HS-5 (cell line): ENCODE measurements around the gene PRMT2.
"Not testable (repeated sequence)": the region's sequence is repeated elsewhere in the genome, so short reads cannot be mapped to it uniquely, and the experiment has no call there.

ENCODE experiments used
- DNase-seq: peaks from one replicate; pipeline ENCODE4 v3.0.0-alpha.2; 2012; ENCODE audit warnings: low read depth

Gene PRMT2

DNA sequence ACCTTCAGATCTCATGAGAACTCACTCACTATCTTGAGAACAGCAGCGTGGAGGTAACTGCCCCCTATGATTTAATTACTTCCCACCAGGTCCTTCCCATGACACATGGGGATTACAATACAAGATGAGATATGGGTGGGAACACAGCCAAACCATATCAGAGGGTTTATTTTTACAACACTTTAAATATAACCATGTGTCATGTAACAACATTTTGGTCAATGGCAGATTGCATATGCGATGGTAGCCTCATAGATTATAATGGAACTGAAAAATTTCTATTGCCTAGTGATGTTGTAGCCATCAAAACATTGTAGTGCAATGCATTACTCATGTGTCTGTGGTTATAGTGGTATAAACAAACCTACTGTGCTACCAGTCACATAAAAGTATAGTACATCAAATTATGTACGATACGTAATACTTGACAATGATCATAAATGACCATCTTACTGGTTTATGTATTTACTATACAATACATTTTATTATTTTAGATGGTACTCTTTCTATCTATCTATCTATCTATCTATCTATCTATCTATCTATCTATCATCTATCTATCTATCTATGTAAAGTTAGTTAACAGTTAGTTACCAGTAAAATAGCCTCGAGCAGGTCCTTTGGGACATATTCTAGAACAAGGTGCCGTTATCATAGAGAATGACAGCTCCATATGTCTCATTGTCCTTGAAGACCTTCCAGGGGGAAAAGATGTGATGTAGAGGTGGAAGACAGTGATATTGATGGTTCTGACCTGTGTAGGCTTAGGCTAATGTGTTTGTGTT is 18.0 kb upstream of the PRMT2 start:
- no peak for DNase-seq

DNA sequence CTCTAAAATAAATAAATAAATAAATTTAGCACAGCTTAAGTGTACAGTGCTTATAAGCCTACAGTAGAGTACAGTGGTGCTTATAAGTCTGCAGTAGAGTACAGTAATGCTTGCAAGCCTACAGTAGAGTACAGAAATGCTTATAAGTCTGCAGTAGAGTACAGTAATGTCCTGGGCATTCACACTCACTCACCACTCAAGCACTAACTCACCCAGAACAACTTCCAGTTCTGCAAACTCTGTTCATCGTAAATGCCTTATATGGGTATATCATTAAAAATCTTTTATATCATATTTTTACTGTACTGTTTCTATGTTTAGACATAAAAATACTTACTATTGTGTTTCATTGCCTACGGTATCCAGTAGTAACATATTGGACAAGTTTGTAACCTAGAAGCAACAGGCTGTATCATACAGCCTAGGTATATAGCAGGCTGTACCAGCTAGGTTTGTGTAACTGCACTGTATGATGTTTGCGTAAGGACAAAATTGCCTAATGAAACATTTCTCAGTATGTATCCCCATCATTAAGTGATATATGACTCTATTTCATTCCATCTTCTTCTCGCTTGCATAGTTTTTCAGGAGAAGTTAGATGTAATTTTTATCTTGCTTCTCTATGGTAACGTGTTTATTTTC is 16.6 kb upstream of the PRMT2 start:
- no peak for DNase-seq

DNA sequence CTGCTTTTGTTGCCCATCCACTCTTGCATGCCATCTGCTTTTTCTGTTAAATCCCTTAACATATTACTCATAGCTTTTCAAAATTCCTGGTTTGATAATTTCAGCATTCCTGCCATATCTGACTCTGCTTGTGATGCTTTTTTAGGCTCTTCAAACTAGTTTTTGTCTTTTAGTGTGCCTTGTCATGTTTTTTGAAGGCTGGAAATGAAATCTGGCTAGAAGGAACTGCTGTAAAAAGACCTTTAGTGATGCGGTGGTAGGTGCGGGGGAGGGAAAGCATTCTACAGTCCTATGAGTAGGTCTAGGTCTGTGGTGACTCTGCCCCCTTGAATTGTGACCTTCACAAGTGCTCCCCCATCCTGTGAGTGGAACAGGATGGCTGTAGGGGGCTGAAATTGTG is 15.6 kb upstream of the PRMT2 start:
- no peak for DNase-seq

DNA sequence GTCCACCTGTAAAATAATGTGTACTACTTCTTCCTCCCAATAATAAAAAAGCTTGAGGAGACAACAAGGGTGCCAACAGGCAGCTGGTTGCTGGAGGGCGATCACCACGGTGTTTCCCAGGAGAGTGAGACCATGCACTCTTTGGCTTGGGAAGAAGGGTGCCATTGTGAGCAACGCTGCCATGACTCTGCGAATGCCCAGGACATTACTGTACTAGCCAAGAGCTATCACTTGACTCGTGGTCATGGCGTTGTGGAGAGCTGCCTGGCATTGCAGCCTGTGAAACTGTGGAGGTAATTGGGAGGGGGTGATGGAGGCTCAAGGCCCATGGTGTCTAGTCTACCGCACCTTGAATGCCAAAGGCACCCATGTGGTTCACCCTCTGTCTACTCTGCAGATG is 14.6 kb upstream of the PRMT2 start:
- no peak for DNase-seq

DNA sequence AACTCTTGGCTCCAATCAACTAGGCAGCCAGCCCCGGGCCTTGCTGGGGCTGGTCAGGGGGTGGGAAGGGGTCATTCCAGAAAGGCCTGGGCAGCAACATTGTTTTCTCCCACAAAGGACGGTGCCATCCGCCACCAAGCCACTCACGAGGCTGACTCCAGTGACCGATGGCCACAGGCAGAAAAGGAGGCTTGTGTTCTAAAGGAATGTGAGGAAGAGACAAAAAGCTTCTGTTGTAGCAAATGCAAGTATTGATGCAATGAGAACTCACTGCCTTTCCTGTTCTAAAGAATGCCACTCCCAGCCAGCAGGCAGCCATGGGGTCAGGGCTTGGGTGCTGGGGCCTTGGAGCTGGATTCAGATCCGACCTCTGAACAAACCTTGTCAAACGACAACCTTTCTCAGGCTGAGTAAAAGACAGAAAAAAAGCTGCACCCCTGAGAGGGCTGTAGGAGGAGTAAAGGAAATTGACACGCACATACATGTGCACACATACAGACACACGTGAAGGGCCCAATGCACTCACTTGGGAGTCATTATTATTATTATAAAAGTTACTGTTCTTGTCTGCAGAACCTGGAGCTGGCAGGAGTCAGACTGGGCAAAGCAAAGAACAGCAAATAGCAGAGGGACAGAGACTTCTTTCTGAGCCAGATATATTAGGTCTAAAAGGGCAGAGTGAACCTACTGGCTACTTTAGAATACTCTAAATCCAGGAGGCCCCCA is 13.9 kb upstream of the PRMT2 start:
- no peak for DNase-seq

DNA sequence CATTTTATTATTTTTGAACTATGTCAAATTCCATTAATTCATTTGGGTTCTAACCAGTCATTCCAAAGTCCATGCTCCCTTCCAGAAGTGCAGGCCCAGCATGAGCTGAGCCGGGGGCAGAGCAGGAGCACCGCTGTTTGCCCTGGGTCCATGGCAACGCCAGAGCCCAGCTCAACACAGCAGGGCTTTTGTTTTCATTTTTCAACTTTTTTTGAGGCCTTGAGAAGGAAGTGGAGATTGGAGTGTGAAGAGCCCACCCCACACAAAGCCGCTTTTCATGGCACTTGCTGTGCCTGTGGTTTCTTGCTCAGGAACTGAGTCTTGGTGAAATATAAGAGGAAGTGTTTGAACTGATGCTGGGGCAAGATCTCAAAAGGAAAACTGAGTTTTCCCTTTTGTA is 13.2 kb upstream of the PRMT2 start:
- no peak for DNase-seq

DNA sequence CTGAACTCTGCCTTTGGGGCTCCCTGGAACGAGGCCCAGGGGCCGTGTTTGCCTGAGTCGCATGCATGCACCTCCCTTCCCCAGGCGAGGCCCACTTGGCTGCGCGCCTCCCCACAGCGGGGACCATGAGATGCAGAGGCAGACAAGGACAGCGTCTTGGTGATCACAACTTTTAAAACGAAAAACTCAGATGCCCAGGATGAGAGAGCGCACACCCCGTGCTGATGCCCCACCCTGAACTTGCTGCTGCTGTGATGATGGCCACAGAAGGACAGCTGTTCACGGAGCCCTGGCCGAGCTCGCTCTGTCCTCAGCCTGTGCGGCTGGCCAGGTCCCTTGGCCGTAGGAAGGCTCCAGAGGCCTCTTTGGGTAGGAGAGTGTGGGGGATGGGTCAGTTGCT is 11.4 kb upstream of the PRMT2 start:
- no peak for DNase-seq

DNA sequence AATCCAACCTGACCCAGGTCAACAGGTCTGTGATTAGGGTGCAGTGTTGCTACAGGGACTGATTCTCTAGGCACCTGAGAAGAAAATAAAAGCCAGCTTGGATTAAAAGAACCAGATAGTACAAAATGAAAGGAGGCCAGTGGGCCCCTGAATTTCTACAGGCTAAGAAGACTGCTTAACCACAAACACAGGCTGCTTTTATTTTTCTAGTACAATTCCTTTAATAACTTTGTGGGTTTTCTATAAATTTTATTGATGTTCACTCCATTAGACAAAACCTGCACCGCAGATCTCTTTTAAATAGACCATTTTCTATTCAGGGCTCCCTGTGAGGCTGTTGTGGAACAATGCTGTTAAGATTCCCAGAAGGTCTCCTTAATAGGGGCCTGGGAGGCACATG is 9.7 kb upstream of the PRMT2 start:
- no peak for DNase-seq

DNA sequence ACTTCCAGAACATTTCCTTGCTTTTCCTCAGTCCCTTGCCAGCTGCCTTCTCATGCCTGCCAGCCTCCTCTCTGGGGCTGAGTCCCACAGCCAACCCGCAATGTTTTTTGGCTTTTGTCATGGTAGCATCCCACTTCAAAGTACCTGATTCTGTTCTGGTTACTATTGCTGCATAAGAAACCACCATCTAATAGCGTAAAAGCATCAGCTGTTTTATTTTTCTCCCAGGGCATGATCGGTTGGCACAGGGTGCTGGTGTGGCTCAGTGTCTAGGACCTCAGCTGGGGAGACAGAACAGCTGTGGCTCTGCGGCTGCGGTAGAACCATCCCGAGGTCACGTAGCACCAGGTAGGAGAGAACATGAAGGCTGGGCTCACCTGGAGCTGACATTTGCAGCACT is 8.9 kb upstream of the PRMT2 start:
- no peak for DNase-seq

DNA sequence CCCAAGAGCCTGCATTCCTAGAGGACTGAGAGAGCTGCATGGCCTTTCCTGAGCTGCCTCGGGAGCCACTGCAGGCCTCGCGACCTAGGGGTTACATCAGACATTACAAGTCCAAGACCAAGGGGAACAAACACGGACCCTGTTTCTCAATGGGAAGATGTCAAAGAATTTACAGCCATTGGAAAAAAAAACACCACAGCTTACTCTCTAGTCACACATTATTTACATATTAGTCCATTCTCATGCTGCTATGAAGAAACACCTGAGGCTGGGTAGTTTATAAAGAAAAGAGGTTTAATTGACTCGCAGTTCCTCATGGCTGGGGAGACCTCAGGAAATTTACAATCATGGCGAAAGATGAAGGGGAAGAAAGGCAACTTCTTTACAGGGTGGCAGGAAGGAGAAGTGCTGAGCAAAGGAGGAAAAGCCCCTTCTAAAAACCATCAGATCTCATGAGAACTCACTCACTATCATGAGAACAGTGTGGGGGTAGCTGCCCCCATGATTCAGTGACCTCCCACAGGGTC is 8.4 kb upstream of the PRMT2 start:
- no peak for DNase-seq

DNA sequence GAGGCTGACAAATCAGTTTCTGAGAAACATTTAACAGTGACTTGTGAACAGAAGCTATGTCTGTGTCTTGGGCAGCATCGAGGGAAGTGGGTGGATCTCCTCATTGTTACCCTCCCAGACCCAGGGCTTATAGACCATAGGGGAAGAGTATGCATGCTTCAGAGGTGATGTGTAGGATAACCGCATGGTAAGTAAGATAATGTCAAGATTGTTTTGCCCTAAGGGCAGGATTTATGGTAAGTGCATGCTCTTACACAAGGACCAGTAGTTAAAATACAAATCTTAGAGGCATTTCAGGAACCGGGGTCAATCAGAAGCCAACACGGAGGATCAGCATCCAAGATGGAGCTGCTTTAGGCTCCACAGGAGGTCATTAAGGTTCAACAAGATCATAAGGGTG is 7.7 kb upstream of the PRMT2 start:
- DNase-seq, result no peak

DNA sequence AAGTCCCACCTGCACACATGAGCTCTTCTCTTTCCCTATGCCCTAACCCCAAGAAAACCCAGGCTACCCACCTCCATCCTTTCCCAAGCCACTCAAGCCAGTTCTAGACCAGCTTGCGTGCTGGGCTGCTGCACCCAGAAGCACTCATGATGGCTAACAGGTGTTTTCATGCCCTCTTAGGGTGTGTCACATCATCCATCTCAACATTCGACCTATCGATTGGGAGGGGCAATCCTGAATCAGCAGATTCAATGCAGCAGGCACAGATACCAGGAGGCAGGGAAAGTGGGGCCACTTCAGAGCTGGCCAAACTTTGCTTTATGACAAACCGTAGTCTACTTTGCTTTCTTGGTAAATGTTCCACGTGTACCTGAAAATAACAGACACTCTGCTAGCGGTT is 6.6 kb upstream of the PRMT2 start:
- DNase-seq, result no peak

DNA sequence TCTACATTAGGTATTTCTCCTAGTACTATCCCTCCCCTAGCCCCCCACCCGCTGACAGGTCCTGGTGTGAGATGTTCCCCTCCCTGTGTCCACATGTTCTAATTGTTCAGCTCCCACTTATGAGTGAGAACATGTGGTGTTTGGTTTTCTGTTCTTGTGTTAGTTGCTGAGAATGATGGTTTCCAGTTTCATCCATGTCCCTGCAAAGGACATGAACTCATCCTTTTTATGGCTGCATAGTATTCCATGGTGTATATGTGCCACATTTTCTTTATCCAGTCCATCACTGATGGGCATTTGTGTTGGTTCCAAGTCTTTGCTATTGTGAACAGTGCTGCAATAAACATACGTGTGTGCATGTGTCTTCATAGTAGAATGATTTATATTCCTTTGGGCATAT is 4.6 kb upstream of the PRMT2 start:
- DNase-seq, result not testable (repeated sequence)

DNA sequence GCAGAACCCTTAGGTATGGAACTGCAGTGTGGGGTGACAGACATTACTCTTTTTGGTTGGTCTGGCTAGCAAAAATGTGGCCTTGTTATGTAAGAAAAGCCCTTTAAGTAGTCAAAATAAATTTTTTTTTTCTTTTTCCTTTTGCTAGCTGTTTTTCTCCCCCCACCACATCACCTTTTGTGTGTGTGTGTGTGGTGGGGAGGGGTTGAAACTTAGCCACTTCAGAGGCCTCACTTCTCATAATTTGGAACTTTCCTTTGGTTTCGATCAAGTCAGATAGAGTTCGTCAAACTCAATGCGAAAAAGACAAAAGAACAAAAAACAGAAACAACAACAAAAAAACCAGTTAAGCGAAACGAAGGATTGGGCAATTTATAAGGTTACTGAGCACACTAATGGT is 1.9 kb upstream of the PRMT2 start:
- no peak for DNase-seq

DNA sequence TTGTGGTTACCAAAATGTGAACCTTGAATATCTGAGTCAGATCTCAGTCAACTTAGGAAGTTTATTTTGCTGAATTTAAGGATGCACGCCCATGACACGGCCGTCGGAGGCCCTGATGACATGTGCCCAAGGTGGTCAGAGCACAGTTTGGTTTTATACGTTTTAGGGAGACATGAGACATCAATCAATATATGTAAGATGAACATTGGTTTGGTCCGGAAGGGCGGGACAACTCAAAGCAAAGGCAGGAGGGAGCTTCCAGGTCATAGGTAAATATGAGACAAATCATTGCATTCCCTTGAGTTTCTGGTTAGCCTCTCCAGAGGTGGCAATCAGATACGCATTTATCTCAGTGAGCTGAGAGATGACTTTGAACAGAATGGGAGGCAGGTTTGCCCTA is 1.0 kb upstream of the PRMT2 start:
- no peak for DNase-seq

DNA sequence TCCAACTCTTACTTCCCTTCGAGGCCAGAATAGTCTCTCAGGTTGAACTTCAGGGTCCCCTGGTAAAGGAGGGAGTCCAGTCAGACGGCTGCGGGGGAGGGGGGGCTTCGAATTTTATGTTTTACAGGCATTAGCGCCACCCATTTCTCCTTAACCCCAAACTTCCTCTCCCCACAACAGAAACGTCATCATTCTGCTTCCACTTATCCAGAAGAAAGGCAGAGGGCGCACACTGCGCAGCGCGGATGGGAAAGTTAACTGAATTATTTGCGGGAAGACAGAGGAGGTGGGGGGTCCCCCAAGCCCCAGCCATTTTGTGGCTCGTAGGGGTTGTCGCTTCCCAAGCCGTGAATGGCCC is 529 bp upstream of the PRMT2 start:
- DNase-seq, result peak; percentile 62

DNA sequence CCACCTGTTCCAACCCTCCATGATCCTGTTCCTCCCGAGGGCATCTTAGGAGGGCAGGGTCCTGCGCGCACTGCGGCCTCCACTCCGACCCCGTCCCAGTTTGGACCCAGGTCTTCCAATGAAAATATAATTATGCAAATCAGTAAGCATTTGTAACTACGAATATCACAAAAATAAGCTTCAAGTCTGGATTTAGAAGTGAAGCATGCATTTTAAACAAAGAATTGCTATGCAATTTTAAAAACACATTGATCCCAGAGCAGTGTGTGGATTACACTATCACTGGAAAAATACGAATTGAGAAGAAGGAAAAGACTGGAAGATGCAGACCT is 673 bp downstream of the PRMT2 start:
- DNase-seq, result no peak

DNA sequence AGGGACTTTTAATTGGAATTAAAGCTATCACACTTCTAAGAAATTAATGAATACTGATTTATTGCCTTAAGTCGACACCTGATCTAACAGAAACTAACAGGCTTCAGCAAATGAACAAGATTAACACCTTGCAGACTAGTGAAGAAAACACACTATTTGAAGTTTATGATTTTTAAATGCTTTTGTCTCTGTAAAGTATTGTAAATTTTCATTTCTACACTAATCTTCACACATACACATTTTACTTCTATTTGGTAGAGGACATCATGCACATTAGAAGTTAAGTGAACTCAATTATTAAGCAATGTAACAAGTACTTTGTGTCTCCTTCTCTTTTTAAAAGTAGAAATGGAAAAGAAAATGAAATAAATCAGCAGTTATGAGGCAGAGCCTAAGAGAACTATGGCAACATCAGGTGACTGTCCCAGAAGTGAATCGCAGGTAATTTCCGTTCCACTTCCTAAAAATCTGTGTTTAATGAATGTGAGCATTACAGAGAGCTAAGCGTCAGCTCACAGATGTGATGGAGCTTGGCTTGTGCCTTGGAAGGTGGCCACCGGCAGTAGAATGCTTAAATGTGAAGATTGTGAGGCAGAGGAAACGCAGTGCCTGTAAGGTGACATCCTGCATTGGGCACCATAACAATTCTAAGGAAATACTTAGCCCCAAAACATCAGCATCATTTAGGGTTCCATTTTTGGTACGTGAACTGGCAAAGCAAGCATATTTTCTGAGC is 1.2 kb downstream of the PRMT2 start:
- no peak for DNase-seq

DNA sequence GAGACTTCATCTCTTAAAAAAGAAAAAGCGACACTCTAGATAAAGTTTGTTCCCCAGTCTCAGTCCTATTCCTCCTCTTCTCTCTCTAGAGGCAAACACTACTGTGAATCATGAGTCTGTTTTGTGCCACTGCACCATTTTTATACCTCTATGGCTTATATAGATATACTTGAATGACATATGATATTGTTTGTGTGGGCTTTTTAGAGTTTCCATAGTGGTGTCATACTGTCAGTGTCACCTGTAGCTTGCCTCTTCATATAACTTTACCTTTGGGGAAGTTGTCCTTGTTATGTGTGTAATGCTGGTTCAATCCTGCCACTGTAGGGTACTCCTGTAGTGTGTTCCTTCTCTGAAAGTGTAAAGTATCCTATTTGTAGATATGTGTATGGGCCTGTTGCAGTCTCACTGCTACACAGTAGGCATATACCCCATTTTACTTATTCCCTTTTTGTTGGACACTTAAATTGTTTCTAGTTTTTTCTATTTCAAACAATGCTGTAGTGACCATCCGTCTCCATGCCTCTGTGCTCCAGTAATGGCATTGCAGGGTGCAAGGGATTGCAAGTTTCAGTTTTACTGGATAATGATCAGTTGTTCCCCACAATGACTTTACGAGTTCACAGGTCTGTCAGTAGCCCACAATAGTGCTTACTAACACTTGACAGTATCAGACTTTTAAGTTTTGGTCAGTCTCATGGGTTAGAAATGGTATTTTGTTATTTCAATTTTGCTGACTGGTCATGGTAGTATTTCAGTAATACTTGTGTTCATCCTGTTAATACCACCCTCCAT is 2.7 kb downstream of the PRMT2 start:
- no peak for DNase-seq

DNA sequence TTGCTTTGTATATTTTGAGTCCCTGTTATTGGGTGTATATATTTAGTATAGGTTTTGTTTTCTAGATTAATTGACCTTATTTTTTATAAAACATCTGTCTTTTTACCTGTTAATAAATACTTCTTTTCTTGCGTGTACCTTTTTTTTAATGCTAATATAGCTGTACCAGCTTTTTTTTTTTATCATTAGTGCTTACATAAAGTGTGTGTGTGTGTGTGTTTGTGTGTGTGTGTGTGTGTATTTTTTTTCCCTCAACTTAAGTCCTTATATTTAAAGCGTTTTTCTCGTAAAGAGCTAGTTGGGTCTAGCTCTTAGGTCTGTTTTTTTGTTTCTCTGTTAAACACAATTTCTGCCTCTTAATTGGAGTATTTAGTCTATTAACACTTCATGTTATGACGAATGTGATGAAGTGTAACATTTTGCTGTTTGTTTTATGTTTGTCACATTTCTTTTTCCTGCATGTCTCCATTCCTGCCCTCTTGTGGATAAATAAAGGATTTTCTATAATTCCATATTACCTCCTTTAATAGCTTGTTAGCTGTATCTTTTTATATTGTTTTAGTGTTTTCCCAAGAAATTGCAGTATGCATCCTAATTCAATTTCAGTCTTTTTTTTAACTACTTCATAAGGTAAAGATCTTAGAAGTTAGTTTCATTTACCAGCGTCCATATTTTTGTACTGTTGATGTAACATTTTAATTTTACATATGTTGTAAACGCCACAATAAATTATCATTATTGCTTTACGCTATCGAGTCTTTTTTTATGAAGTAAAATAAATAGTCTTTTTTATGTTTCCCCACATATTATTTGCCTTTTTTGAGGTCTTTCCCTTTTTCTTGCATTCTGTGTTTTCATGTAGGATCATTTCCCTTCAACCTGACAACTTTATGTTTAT is 4.3 kb downstream of the PRMT2 start:
- DNase-seq, result no peak

DNA sequence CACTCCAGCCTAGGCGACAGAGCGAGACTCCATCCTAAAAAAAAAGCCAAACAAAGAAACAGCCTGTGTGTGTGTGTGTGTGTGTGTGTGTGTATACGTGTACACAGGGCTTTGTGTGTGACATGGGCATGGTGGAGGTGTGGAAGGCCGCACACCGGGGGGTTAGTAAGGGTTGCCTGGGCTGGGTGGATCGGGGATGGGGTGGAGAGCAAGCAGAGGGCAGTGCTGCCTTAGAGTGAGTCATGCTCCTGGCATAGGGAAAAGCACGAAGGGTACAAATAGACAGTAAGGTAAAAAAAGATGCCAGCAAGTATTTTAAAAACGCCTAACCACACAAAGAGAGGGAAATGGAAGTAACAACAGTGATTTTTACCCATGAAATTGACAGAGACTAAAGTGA is 6.2 kb downstream of the PRMT2 start:
- DNase-seq, result no peak
